22Rv1 (cell line): ENCODE data around the gene PLPPR5.

Source experiments
- H3K27ac ChIP-seq: fragments of 450-650 bp; 2 replicates; pipeline ENCODE4 v1.5.1; 2017
- ZFX ChIP-seq: fragments of 450-650 bp; IDR thresholded peaks from 2 replicates; pipeline ENCODE4 v1.6.1; 2017; ENCODE audit warnings: antibody characterized with exemption, borderline replicate concordance
- TF ChIP-seq, protein P1 (sequence below): fragments of 450-650 bp; IDR thresholded peaks from 2 replicates; pipeline ENCODE4 v1.5.1; 2017; ENCODE audit warnings: mild to moderate bottlenecking

The PLPPR5 gene

GRCh38 chr1:98988904-98989555 lies 15.6 kb downstream of the PLPPR5 start:
- no peak overlapping the region for H3K27ac ChIP-seq
- TF ChIP-seq ZFX = no peak
- TF ChIP-seq, protein P1, sequence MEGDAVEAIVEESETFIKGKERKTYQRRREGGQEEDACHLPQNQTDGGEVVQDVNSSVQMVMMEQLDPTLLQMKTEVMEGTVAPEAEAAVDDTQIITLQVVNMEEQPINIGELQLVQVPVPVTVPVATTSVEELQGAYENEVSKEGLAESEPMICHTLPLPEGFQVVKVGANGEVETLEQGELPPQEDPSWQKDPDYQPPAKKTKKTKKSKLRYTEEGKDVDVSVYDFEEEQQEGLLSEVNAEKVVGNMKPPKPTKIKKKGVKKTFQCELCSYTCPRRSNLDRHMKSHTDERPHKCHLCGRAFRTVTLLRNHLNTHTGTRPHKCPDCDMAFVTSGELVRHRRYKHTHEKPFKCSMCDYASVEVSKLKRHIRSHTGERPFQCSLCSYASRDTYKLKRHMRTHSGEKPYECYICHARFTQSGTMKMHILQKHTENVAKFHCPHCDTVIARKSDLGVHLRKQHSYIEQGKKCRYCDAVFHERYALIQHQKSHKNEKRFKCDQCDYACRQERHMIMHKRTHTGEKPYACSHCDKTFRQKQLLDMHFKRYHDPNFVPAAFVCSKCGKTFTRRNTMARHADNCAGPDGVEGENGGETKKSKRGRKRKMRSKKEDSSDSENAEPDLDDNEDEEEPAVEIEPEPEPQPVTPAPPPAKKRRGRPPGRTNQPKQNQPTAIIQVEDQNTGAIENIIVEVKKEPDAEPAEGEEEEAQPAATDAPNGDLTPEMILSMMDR = no peak

DNA sequence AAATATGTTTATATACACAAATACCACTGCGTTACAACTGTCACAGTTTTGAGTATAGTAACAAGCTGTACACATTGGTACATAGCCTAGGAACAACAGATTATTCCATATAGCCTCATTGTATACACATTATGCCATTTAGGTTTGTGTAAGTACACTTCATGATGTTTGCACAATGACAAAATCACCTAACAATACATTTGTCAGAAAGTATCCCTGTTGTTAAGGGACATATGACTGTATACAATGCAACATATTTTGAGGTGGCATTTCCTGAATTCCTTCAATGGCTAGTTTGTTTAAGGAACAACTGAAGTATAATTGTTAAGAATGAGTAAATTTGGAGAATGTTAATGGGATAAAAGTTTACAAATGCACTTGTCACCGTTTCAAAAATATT lies 19.0 kb downstream of the PLPPR5 start:
- no peak overlapping the region for H3K27ac ChIP-seq
- TF ChIP-seq, protein P1 = no peak
- TF ChIP-seq ZFX = no peak

GRCh38 chr1:98981917-98982513 lies 22.6 kb downstream of the PLPPR5 start:
- H3K27ac ChIP-seq = no peak overlapping the region
- TF ChIP-seq ZFX = no peak
- TF ChIP-seq, protein P1 = no peak

DNA sequence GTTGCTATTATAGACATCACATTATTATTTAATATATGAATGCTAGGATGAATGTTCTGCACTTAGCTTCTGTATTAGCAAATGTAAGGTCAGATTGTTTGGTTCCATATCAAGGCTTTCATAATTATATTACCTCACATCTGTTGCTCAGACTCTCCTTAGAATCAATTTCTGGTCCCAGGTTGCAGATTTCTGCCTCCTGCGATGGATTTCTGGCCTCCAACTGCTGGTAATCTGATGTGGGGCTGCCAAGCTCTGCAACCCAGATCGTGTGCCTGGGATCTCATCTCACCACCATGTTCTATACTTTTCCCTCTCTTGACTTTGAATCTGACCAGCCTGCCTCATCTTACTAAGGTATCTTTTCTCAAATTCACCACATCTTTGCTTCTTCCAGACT lies 25.2 kb downstream of the PLPPR5 start:
- TF ChIP-seq ZFX = no peak
- TF ChIP-seq, protein P1 = no peak
- H3K27ac ChIP-seq = no peak overlapping the region

GRCh38 chr1:98975810-98976209 lies 28.9 kb downstream of the PLPPR5 start:
- no peak overlapping the region for H3K27ac ChIP-seq
- no peak for TF ChIP-seq ZFX
- TF ChIP-seq, protein P1 = no peak

GRCh38 chr1:98975113-98975512 lies 29.5 kb downstream of the PLPPR5 start:
- H3K27ac ChIP-seq = no peak overlapping the region
- TF ChIP-seq, protein P1 = no peak
- TF ChIP-seq ZFX = no peak

- no peak for TF ChIP-seq ZFX
- TF ChIP-seq, protein P1 = no peak
Observed at GRCh38 chr1:98969798-98970490, 34.7 kb downstream of the PLPPR5 start.

More at GRCh38 chr1:98969798-98970490, 34.7 kb downstream of the PLPPR5 start:
- H3K27ac ChIP-seq = no peak overlapping the region
